HG02870 (cell line): Measurements from ENCODE around the gene NCAM1.
A peak's percentile ranks its signal among the peaks of the same experiment; 100 is the strongest.

ENCODE experiments used
- ATAC-seq: cut with Tn5 transposase; IDR thresholded peaks from one replicate; pipeline ENCODE4 v1.9.1; 2021; ENCODE audit warnings: mild to moderate bottlenecking, moderate library complexity; ENCODE audit not compliant: unreplicated experiment

NCAM1 gene

GRCh38 chr11:113272927-113273615 lies 311.9 kb downstream of the NCAM1 start:
- no peak for ATAC-seq

- no peak for ATAC-seq
Observed at GRCh38 chr11:113273720-113274119, 312.5 kb downstream of the NCAM1 start.

GRCh38 chr11:113274713-113275582 lies 313.7 kb downstream of the NCAM1 start:
- ATAC-seq = no peak

GRCh38 chr11:113275602-113276001 lies 314.4 kb downstream of the NCAM1 start:
- no peak for ATAC-seq

GRCh38 chr11:113276466-113276865 lies 315.2 kb downstream of the NCAM1 start:
- ATAC-seq = no peak

GRCh38 chr11:113277907-113278306 lies 316.7 kb downstream of the NCAM1 start:
- ATAC-seq = no peak

GRCh38 chr11:113278481-113278880 lies 317.3 kb downstream of the NCAM1 start:
- ATAC-seq = no peak

GRCh38 chr11:113278925-113279324 lies 317.7 kb downstream of the NCAM1 start:
- ATAC-seq = no peak

- no peak for ATAC-seq
Observed at GRCh38 chr11:113279591-113279990, 318.4 kb downstream of the NCAM1 start.

GRCh38 chr11:113281052-113281725 lies 320.0 kb downstream of the NCAM1 start:
- no peak for ATAC-seq

GRCh38 chr11:113282898-113283437 lies 321.7 kb downstream of the NCAM1 start:
- no peak for ATAC-seq

GRCh38 chr11:113283881-113284280 lies 322.7 kb downstream of the NCAM1 start:
- no peak for ATAC-seq

- no peak for ATAC-seq
Observed at GRCh38 chr11:113286009-113286408, 324.8 kb downstream of the NCAM1 start.

- no peak for ATAC-seq
Observed at GRCh38 chr11:113286509-113287497, 325.6 kb downstream of the NCAM1 start.

- ATAC-seq = no peak
Observed at GRCh38 chr11:113287801-113288200, 326.6 kb downstream of the NCAM1 start.

- ATAC-seq = no peak
Observed at GRCh38 chr11:113288286-113288863, 327.2 kb downstream of the NCAM1 start.

GRCh38 chr11:113289431-113290187 lies 328.4 kb downstream of the NCAM1 start:
- peak; percentile 93 for ATAC-seq

GRCh38 chr11:113293936-113294335 lies 332.7 kb downstream of the NCAM1 start:
- ATAC-seq = no peak

- ATAC-seq = no peak
Observed at GRCh38 chr11:113295993-113296392, 334.8 kb downstream of the NCAM1 start.
